Epithelial cell of esophagus (primary cell): ENCODE measurements around the gene TSC22D3.
"Not testable (repeated sequence)": the region's sequence is repeated elsewhere in the genome, so short reads cannot be mapped to it uniquely, and the experiment has no call there.

Experiments
- DNase-seq: peaks from one replicate; pipeline ENCODE4 v3.0.0; 2010; ENCODE audit warnings: low read depth
- H3K4me3 ChIP-seq: 2 replicates; pipeline ENCODE4 v1.5.1; 2011; ENCODE audit warnings: mild to moderate bottlenecking, low read length, control low read depth
- CTCF ChIP-seq: IDR thresholded peaks from 2 replicates; pipeline ENCODE4 v1.5.1; 2011; ENCODE audit warnings: low read depth, mild to moderate bottlenecking, low read length, control low read depth, inconsistent platforms; ENCODE audit not compliant: insufficient read depth; ENCODE audit errors: missing control alignments

TSC22D3 gene

GRCh38 chrX:107669885-107670628 lies 105.5 kb downstream of the TSC22D3 start:
- no peak for TF ChIP-seq CTCF
- H3K4me3 ChIP-seq = no peak overlapping the region
- DNase-seq = no peak

GRCh38 chrX:107669261-107669660 lies 106.3 kb downstream of the TSC22D3 start:
- no peak for TF ChIP-seq CTCF
- no peak for DNase-seq
- no peak overlapping the region for H3K4me3 ChIP-seq

- not testable (repeated sequence) for H3K4me3 ChIP-seq, DNase-seq
Measured at GRCh38 chrX:107668710-107669109, 106.9 kb downstream of the TSC22D3 start.

GRCh38 chrX:107667426-107667825 lies 108.2 kb downstream of the TSC22D3 start:
- no peak for DNase-seq
- no peak overlapping the region for H3K4me3 ChIP-seq
- TF ChIP-seq CTCF = no peak

- no peak for TF ChIP-seq CTCF
- H3K4me3 ChIP-seq = no peak overlapping the region
- no peak for DNase-seq
Measured at GRCh38 chrX:107666931-107667330, 108.7 kb downstream of the TSC22D3 start.
